Hepatocyte (in vitro differentiated cells): Measurements from ENCODE around the gene CTNNA3.

Source experiments
- EZH2 ChIP-seq: fragments of 200-600 bp; sonication (generic); IDR thresholded peaks from 2 replicates; pipeline ENCODE4 v1.6.1; 2016; ENCODE audit warnings: antibody characterized with exemption, mild to moderate bottlenecking, borderline replicate concordance
- EZH2phosphoT487 ChIP-seq: fragments of 200-600 bp; sonication (generic); IDR thresholded peaks from one replicate; pipeline ENCODE4 v1.6.1; 2018; ENCODE audit warnings: antibody characterized with exemption, mild to moderate bottlenecking, low read depth, moderate library complexity; ENCODE audit not compliant: unreplicated experiment, severe bottlenecking
- TF ChIP-seq, protein P1 (sequence below): fragments of 200-600 bp; sonication (generic); IDR thresholded peaks from 2 replicates; pipeline ENCODE4 v1.5.1; 2016; ENCODE audit warnings: antibody characterized with exemption, mild to moderate bottlenecking; ENCODE audit not compliant: poor library complexity

DNA sequence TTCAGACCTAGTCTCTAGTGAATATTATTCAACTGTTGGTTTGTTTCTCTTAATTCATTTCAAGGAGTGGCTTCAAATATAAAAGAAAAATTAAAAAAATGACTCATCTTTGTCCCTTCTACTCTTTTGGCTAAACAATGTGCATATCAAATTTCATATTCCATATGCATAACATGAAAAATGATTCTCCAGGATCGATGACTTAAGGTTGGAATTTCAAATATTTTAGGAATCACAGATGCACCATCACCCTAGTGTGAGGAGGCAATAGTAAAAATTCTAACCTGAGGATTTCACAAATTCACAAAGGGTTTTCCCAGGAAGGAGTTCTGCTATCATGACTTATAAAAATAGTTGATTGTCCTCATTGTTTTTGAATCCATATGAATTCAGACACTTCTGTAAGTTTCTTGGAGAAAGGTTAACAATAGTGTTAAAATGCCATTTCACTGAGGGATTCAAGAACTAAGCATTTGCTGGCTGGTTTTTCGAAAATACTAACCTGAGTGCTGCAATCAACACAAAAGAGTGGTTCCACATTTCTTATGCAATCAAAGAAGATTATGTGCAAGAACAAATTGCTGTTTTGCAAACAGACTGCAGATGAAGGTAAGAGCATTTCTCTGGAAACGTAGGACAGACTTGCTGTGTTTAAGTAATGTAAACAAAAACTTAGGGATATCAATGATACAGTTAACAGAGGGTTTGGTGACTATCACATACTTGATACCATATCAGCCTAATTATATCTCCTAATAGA is 1317.7 kb downstream of the CTNNA3 start:
- TF ChIP-seq, protein P1, sequence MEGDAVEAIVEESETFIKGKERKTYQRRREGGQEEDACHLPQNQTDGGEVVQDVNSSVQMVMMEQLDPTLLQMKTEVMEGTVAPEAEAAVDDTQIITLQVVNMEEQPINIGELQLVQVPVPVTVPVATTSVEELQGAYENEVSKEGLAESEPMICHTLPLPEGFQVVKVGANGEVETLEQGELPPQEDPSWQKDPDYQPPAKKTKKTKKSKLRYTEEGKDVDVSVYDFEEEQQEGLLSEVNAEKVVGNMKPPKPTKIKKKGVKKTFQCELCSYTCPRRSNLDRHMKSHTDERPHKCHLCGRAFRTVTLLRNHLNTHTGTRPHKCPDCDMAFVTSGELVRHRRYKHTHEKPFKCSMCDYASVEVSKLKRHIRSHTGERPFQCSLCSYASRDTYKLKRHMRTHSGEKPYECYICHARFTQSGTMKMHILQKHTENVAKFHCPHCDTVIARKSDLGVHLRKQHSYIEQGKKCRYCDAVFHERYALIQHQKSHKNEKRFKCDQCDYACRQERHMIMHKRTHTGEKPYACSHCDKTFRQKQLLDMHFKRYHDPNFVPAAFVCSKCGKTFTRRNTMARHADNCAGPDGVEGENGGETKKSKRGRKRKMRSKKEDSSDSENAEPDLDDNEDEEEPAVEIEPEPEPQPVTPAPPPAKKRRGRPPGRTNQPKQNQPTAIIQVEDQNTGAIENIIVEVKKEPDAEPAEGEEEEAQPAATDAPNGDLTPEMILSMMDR, result no peak
- no peak for TF ChIP-seq EZH2
- no peak for TF ChIP-seq EZH2phosphoT487
